Middle frontal gyrus (tissue), 1 donor: ENCODE results near the gene SDHA.
"Not testable (repeated sequence)": the region's sequence is repeated elsewhere in the genome, so short reads cannot be mapped to it uniquely, and the experiment has no call there.

Experiments used
- DNase-seq: peaks from one replicate; pipeline ENCODE4 v3.0.0-alpha.2; 2015; ENCODE audit warnings: low spot score; ENCODE audit errors: extremely low spot score

Gene SDHA

DNA sequence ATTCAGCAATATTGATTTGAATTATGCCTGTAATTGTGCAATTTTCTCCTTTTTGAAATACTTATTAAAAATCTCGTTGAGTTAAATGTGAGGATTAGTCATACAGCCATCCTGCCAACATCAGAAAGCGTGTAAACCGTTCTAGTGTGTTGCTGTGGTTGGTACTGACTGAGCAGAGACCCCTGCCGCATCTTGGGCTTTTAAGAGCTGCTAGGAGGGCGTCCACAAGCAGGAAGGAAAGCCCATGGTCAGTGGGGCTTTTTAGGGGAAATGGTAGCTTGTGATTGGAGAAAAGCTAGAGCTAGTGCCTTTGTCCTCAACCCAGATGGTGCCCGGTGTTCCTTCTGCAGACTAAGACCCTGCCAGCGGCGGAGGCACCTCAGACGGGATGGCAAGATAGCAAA, 1.3 kb downstream of the SDHA start:
- DNase-seq: no peak

- no peak for DNase-seq
Observed at GRCh38 chr5:219991-220390, 1.9 kb downstream of the SDHA start.

- not testable (repeated sequence) for DNase-seq
Observed at GRCh38 chr5:222951-223715, 5.0 kb downstream of the SDHA start.

GRCh38 chr5:223791-224190, 5.7 kb downstream of the SDHA start:
- DNase-seq: no peak

DNA sequence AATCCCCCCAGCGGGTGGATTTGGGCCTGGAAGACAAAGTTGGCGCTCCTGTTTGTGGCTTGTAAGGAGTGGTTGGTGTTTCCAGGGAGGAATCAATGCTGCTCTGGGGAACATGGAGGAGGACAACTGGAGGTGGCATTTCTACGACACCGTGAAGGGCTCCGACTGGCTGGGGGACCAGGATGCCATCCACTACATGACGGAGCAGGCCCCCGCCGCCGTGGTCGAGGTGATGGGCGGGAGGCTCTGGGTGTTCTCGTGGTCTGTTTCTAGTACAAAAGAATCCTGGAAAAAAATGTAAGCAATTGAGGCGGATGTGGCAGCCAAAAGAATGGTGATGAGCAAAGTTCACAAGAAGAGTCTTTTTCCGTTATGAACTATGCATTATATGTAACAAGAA, 7.2 kb downstream of the SDHA start:
- DNase-seq: no peak

DNA sequence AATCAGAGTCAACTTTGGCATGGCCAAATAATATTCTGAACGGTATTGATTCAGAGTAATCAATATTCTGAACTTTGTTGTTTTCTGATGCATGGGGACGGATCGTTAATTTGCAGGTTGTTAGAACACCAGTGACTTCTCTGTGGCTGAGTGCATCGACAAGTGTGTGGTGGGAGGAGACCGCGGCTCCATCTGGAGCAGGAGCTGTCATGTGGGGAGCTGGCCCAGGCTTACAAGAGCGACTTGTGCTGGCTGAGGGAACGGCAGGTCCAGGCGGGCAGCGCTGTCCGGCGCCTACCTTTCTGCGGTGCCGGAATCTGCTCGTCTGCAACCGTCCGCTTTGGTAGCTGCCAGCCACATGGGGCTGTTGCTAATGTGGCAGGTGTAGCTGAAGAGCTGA, 9.3 kb downstream of the SDHA start:
- not testable (repeated sequence) for DNase-seq

DNA sequence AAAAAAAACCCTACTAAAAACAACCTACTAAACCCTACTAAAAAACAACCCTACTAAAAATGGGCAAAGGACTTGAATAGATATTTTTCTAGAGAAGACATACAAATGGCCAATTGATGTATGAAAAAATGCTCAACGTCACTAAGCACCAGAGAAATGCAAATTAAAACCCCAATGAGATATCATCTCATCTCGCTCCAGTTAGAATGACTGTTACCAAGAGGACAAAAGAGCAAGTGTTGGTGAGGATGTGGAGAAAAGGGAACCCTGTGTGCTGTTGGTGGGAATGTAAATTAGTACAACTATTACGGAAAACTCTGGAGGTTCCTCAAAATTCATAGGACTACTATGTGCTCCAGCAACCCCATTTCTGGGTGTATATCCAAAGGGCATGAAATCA, 10.8 kb downstream of the SDHA start:
- DNase-seq: no peak

GRCh38 chr5:230711-231110, 12.6 kb downstream of the SDHA start:
- no peak for DNase-seq

DNA sequence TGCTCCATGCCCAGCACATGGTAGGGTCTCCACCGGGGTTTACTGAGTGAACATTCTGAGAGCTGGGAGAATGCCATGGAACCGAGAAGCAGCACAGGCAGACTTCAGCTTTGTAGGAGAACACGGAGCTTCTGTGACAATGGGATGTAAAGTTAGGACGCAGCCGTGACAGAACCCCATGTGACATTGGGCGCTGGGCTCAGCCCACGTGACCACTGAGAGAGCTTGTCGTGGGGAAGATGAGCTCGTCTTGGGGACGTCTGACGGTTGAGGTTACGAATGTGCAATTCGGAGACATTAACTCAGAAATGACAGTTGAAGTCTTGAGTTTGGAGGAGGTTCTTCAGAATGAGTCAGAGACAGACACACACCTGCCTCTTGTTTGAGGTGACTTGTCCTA, 13.5 kb downstream of the SDHA start:
- DNase-seq: no peak

- DNase-seq: not testable (repeated sequence)
Observed at GRCh38 chr5:233426-233825, 15.3 kb downstream of the SDHA start.

- no peak for DNase-seq
Observed at GRCh38 chr5:234450-234849, 16.3 kb downstream of the SDHA start.

DNA sequence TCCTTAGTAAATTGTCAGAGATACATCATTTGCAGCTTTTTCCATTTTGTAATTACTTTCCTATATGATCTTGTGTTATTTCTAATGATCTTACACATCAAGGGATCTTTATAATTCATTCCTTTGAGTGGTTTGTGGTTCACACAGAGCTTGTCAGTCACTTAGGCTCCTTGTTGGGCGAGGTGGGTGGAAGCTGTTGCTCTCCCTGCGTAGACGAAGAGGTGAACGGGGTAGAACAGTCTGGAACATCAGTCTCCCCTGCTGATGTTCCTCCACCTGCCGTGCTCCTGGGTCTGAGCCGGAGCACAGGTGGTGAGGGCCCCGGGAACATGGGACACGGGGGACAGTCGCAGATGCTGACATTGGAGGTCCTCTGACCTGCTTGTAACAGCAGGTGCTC, 17.4 kb downstream of the SDHA start:
- DNase-seq: not testable (repeated sequence)

DNA sequence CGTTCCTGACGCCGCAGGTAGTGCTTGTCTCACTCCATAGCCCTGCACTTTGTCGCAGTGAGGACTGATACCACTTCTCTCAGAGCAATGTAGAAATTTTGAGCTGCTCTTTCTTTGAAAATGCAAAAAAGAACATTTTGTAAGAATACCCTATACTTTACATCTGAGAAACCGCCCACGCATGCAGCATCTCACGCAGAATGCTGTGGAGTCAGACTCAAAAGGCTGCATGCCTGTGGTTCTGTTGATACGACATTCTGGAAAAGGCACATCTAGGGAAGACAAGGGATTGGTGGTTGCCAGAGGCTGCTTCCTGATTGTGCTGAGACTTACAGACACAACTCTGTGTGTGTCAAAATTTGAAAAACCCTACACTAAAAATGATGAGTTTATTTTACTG, 19.8 kb downstream of the SDHA start:
- peak; percentile 40 for DNase-seq

- DNase-seq: not testable (repeated sequence)
Observed at GRCh38 chr5:240550-240949, 22.4 kb downstream of the SDHA start.

- not testable (repeated sequence) for DNase-seq
Observed at GRCh38 chr5:241045-241669, 23.0 kb downstream of the SDHA start.

- not testable (repeated sequence) for DNase-seq
Observed at GRCh38 chr5:243683-244367, 25.7 kb downstream of the SDHA start.

- DNase-seq: not testable (repeated sequence)
Observed at GRCh38 chr5:245717-246116, 27.6 kb downstream of the SDHA start.

GRCh38 chr5:250396-250795, 32.3 kb downstream of the SDHA start:
- not testable (repeated sequence) for DNase-seq

GRCh38 chr5:251016-251415, 32.9 kb downstream of the SDHA start:
- DNase-seq: not testable (repeated sequence)

DNA sequence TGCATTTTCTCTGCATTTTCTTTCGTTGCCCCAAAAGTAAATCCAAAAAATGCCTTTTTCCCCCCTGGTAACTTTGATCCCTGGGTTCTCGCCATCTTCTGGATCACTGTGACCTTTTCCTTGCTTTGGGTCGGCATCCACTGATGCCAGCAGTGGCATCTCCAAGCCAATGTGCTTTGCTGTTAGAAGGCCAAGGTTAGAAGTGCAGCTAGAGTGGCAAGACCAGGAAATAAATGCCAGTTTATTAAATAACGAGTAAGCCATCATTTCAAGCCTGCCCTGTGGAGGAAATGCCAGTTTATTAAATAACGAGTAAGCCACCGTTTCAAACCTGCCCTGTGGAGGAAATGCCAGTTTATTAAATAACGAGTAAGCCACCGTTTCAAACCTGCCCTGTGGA, 33.4 kb downstream of the SDHA start:
- DNase-seq: not testable (repeated sequence)

DNA sequence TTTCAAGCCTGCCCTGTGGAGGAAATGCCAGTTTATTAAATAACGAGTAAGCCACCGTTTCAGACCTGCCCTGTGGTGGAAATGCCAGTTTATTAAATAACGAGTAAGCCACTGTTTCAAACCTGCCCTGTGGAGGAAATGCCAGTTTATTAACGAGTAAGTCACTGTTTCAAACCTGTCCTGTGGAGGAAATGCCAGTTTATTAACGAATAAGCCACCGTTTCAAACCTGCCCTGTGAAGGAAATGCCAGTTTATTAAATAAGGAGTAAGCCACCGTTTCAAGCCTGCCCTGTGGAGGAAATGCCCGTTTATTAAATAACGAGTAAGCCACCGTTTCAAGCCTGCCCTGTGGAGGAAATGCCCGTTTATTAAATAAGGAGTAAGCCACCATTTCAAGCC, 33.9 kb downstream of the SDHA start:
- not testable (repeated sequence) for DNase-seq

DNA sequence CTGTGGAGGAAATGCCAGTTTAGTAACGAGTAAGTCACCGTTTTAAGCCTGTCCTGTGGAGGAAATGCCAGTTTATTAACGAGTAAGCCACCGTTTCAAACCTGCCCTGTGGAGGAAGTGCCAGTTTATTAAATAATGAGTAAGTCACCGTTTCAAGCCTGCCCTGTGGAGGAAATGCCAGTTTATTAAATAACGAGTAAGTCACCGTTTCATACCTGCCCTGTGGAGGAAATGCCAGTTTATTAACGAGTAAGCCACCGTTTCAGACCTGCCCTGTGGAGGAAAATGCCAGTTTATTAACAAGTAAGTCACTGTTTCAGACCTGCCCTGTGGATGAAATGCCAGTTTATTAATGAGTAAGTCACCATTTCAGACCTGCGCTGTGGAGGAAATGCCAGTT, 34.4 kb downstream of the SDHA start:
- no peak for DNase-seq
